DND-41 (cell line): ENCODE data around the gene SGIP1.

Experiments
- ATAC-seq: fragments of 200-7000 bp; cut with Tn5 transposase; 3 replicates; pipeline ENCODE4 v1.9.1; 2021; ENCODE audit warnings: low read depth; ENCODE audit not compliant: insufficient read depth
- DNase-seq: peaks from one replicate; pipeline ENCODE4 v3.0.0-alpha.2; 2020
- H2AFZ ChIP-seq: 2 replicates; pipeline ENCODE4 v1.6.0; 2012; ENCODE audit warnings: low read depth, low read length
- H3K27ac ChIP-seq: 2 replicates; pipeline ENCODE4 v1.5.1; 2012; ENCODE audit warnings: low read length, inconsistent platforms
- H3K27me3 ChIP-seq: fragments of 200-600 bp; sonication (generic); 2 replicates; pipeline ENCODE4 v1.6.0; 2012; ENCODE audit warnings: low read length, mild to moderate bottlenecking, inconsistent platforms; ENCODE audit not compliant: insufficient read depth, poor library complexity
- H3K36me3 ChIP-seq: 2 replicates; pipeline ENCODE4 v1.5.1; 2012; ENCODE audit warnings: low read length, inconsistent platforms; ENCODE audit not compliant: insufficient read depth
- H3K4me1 ChIP-seq: 2 replicates; pipeline ENCODE4 v1.5.1; 2012; ENCODE audit warnings: mild to moderate bottlenecking, low read length; ENCODE audit not compliant: insufficient read depth
- H3K4me2 ChIP-seq: 2 replicates; pipeline ENCODE4 v1.6.0; 2012; ENCODE audit warnings: mild to moderate bottlenecking, moderate library complexity, low read length, inconsistent platforms; ENCODE audit not compliant: insufficient read depth
- H3K4me3 ChIP-seq, 2 experiments: fragments of 200-600 bp in 1 of 2; shearing (Covaris generic) in 1 of 2; 2 replicates each; pipeline ENCODE4 v1.5.1; 2012 to 2016; ENCODE audit warnings: inconsistent platforms in 2 of 2, low read length in 2 of 2, mild to moderate bottlenecking in 2 of 2, low read depth in 1 of 2, moderate library complexity in 1 of 2
- H3K79me2 ChIP-seq: 2 replicates; pipeline ENCODE4 v1.6.0; 2012; ENCODE audit warnings: low read length, inconsistent platforms; ENCODE audit not compliant: insufficient read depth
- H3K9ac ChIP-seq: 2 replicates; pipeline ENCODE4 v1.6.0; 2012; ENCODE audit warnings: low read depth, mild to moderate bottlenecking, inconsistent platforms, low read length, moderate library complexity
- H3K9me3 ChIP-seq: 2 replicates; pipeline ENCODE4 v1.5.1; 2012; ENCODE audit warnings: low read length, moderate library complexity, mild to moderate bottlenecking, inconsistent platforms; ENCODE audit not compliant: insufficient read depth, severe bottlenecking
- H4K20me1 ChIP-seq: 2 replicates; pipeline ENCODE4 v1.6.0; 2012; ENCODE audit warnings: low read length; ENCODE audit not compliant: insufficient read depth
- EZH2 ChIP-seq: IDR thresholded peaks from 3 replicates; pipeline ENCODE4 v1.6.1; 2012; ENCODE audit warnings: borderline replicate concordance, low read depth, mild to moderate bottlenecking, moderate library complexity, low read length, inconsistent platforms; ENCODE audit not compliant: severe bottlenecking
- TF ChIP-seq, protein P1 (sequence below): IDR thresholded peaks from 2 replicates; pipeline ENCODE4 v1.5.1; 2012; ENCODE audit warnings: borderline replicate concordance, low read length, moderate library complexity, mild to moderate bottlenecking; ENCODE audit not compliant: poor library complexity, severe bottlenecking; ENCODE audit errors: extremely low read depth

SGIP1 gene

DNA sequence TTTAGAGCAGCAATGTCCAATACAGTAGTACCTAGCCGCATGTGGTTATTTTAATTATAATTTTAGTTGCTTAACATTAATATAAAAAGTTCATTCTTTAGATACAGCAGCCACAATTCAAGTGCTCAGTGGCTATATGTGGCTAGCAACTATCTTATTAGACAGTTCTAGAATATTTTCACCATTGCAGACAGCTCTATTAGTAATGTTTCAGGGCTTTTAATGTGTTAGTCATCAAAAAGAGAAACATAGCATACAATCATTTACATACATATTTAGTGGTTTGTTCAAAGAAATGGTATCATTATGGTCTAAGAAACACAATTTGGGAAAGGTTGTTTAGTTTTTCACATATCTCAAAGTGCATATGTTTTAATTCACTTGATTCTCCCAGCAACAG is 151.7 kb downstream of the SGIP1 start:
- no peak overlapping the region for H3K4me2 ChIP-seq
- DNase-seq (no peak), ATAC-seq (no peak)
- no peak overlapping the region for H3K9ac ChIP-seq
- peaks cover 20% of the 10 kb centered on the region; the same call in 1 of the 2 replicates for H3K4me1 ChIP-seq
- no peak overlapping the region for H3K27ac ChIP-seq
- no peaks in the 10 kb centered on the region for H3K27me3 ChIP-seq
- H3K36me3 ChIP-seq: no peaks in the 10 kb centered on the region
- no peak overlapping the region for H3K4me3 ChIP-seq
- TF ChIP-seq, protein P1, sequence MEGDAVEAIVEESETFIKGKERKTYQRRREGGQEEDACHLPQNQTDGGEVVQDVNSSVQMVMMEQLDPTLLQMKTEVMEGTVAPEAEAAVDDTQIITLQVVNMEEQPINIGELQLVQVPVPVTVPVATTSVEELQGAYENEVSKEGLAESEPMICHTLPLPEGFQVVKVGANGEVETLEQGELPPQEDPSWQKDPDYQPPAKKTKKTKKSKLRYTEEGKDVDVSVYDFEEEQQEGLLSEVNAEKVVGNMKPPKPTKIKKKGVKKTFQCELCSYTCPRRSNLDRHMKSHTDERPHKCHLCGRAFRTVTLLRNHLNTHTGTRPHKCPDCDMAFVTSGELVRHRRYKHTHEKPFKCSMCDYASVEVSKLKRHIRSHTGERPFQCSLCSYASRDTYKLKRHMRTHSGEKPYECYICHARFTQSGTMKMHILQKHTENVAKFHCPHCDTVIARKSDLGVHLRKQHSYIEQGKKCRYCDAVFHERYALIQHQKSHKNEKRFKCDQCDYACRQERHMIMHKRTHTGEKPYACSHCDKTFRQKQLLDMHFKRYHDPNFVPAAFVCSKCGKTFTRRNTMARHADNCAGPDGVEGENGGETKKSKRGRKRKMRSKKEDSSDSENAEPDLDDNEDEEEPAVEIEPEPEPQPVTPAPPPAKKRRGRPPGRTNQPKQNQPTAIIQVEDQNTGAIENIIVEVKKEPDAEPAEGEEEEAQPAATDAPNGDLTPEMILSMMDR: no peak
- TF ChIP-seq EZH2: no peak
- H2AFZ ChIP-seq: no peak overlapping the region
- no peaks in the 10 kb centered on the region for H4K20me1 ChIP-seq
- no peaks in the 10 kb centered on the region for H3K79me2 ChIP-seq
- no peaks in the 10 kb centered on the region for H3K9me3 ChIP-seq

DNA sequence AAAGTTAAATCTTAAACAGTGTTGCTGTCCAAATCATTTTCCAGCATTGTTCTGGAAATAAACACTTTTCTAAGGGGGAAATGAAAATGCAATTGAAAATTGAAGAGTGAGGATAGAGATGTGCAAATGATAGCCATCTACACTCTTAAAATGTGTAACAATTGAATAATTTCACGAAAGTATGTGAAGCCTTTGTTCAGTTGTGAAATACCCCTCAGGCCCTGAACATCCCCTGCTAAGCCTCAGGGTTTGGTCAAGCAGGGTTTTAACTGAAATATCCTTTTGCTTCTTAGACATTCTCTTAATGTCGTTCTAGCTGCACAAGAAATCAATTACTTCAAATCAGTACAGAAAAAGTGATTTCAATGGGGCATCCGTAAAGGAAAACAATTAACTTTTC is 152.5 kb downstream of the SGIP1 start:
- no peak for DNase-seq
- H3K36me3 ChIP-seq: no peaks in the 10 kb centered on the region
- H3K4me2 ChIP-seq: no peak overlapping the region
- no peak overlapping the region for H3K27ac ChIP-seq
- no peaks in the 10 kb centered on the region for H3K79me2 ChIP-seq
- H4K20me1 ChIP-seq: no peaks in the 10 kb centered on the region
- ATAC-seq: no peak
- no peaks in the 10 kb centered on the region for H3K9me3 ChIP-seq
- TF ChIP-seq, protein P1: no peak
- TF ChIP-seq EZH2: no peak
- H3K4me3 ChIP-seq: no peak overlapping the region
- H2AFZ ChIP-seq: no peak overlapping the region
- no peaks in the 10 kb centered on the region for H3K27me3 ChIP-seq
- H3K4me1 ChIP-seq: peaks cover 20% of the 10 kb centered on the region; the same call in 1 of the 2 replicates
- H3K9ac ChIP-seq: no peak overlapping the region

DNA sequence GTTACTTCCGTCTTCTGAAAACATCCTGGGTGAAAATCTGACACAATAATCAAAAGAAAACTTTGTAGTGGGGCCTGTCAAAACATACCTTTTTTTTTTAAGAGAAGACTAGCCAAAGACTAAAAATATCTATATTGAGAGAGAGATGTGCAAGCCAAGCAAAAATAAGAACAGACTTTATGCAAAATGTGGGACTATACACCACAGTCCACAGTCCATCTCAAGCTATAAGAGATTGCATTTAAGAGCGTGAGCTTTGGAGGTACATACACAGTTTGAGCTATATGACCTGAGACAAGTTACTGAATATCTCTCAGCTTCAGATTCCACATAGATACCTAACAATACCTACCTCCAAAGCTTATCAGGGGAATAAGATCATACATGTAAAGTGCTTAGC is 153.4 kb downstream of the SGIP1 start:
- Histone ChIP-seq H3K79me2 (no peaks in the 10 kb centered on the region), H3K9me3 (no peaks in the 10 kb centered on the region), H3K36me3 (no peaks in the 10 kb centered on the region), H3K9ac (no peak overlapping the region), H3K4me1 (peaks cover 20% of the 10 kb centered on the region; the same call in 1 of the 2 replicates), H3K4me3 (no peak overlapping the region), H3K4me2 (no peak overlapping the region), H2AFZ (no peak overlapping the region), H3K27me3 (no peaks in the 10 kb centered on the region), H3K27ac (no peak overlapping the region), H4K20me1 (no peaks in the 10 kb centered on the region)
- no peak for ATAC-seq
- no peak for TF ChIP-seq EZH2
- TF ChIP-seq, protein P1: no peak
- no peak for DNase-seq
